ENCODE measurements around the gene FRMPD4. TPM values are rescaled to one million over a fixed set of nuclear protein-coding genes. Genes with fewer than 3 reads are reported as not detected.

Gene FRMPD4
- total RNA-seq, 1 experiment from 2014 or later, result 0.24 TPM

DNA sequence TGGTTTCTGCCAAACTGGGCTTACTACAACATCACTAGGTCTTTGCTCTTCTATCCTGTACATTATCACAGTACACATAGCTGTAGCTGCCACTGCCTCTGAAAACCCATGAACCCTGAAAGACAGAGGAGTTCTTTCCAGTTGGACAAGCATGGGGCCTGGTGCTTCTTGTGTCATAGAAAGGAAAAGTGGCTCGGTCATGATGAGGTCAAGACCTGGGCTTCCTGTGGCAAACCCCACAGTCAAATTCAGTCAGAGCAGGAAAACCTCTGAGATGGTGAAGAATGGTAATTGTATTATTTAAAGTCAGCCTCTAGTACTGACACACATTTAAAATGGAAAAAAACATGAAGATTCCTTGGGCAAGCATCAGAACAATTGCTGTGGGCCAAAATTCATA is 519.6 kb downstream of the FRMPD4 start:
- H2AK5ac ChIP-seq (ENCODE audit: insufficient read length, low read length), result no peak overlapping the region
- H2AFZ ChIP-seq (ENCODE audit: low read length), result no peak overlapping the region
- no peak overlapping the region for H4K91ac ChIP-seq (ENCODE audit: insufficient read length, low read depth, low read length)
- TF ChIP-seq, protein P1, sequence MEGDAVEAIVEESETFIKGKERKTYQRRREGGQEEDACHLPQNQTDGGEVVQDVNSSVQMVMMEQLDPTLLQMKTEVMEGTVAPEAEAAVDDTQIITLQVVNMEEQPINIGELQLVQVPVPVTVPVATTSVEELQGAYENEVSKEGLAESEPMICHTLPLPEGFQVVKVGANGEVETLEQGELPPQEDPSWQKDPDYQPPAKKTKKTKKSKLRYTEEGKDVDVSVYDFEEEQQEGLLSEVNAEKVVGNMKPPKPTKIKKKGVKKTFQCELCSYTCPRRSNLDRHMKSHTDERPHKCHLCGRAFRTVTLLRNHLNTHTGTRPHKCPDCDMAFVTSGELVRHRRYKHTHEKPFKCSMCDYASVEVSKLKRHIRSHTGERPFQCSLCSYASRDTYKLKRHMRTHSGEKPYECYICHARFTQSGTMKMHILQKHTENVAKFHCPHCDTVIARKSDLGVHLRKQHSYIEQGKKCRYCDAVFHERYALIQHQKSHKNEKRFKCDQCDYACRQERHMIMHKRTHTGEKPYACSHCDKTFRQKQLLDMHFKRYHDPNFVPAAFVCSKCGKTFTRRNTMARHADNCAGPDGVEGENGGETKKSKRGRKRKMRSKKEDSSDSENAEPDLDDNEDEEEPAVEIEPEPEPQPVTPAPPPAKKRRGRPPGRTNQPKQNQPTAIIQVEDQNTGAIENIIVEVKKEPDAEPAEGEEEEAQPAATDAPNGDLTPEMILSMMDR (conservative IDR thresholded peaks at IDR 0.05), result no peak
- H2BK120ac ChIP-seq (ENCODE audit: low read depth, low read length, poor library complexity, severe bottlenecking), result no peak overlapping the region
- no peak overlapping the region for H2BK15ac ChIP-seq (ENCODE audit: low read depth, low read length)
- Mint-ChIP-seq H3K9me3 (peaks cover 56 to 59% of the 10 kb centered on the region in 2 experiments), H3K36me3 (ENCODE audit: insufficient read depth in 1 of 3, low read depth in 3 of 3) (no peaks in the 10 kb centered on the region), H3K4me3 (no peak overlapping the region), H3K4me1 (no peaks in the 10 kb centered on the region), H3K27ac (no peak overlapping the region), H3K27me3 (ENCODE audit: low read depth) (no peaks in the 10 kb centered on the region)
- no peak overlapping the region for H3K14ac ChIP-seq (ENCODE audit: insufficient read depth, low read length)
- H3K79me1 ChIP-seq (ENCODE audit: insufficient read depth, low read depth, low read length, poor library complexity, severe bottlenecking), result no peaks in the 10 kb centered on the region
- no peak for DNase-seq
- H3K9me3 ChIP-seq (ENCODE audit: control insufficient read depth, low read depth, low read length), result no peaks in the 10 kb centered on the region
- H2BK20ac ChIP-seq (ENCODE audit: low read depth, low read length, poor library complexity, severe bottlenecking), result no peak overlapping the region
- H3K4me2 ChIP-seq (ENCODE audit: insufficient read depth, insufficient read length, low read length), result no peak overlapping the region
- H3K9ac ChIP-seq (ENCODE audit: extremely low read depth, insufficient read length, low read length), result no peak overlapping the region
- no peak overlapping the region for H3K18ac ChIP-seq (ENCODE audit: insufficient read length, low read depth, low read length)
- no peaks in the 10 kb centered on the region for H3K27me3 ChIP-seq (ENCODE audit: insufficient read depth, low read length)
- no peak overlapping the region for H2BK5ac ChIP-seq (ENCODE audit: insufficient read length, low read length)
- H3K4ac ChIP-seq (ENCODE audit: low read depth, low read length), result no peak overlapping the region
- H3K4me1 ChIP-seq (ENCODE audit: insufficient read depth, low read length), result no peaks in the 10 kb centered on the region
- no peak overlapping the region for H3K23ac ChIP-seq (ENCODE audit: insufficient read length, low read depth, low read length)
- H4K20me1 ChIP-seq (ENCODE audit: control insufficient read depth, insufficient read depth, insufficient read length), result no peaks in the 10 kb centered on the region
- H3K56ac ChIP-seq (ENCODE audit: insufficient read length, low read depth, low read length), result no peak overlapping the region
- H2BK12ac ChIP-seq (ENCODE audit: insufficient read length, low read depth, low read length), result no peak overlapping the region
- no CpG with 5 or more reads among the region's 1 CpG for WGBS (ENCODE audit: extremely low coverage, insufficient read length, low lambda C conversion rate)
- H4K5ac ChIP-seq (ENCODE audit: insufficient read length, low read depth, low read length), result no peak overlapping the region
- H3K27ac ChIP-seq (ENCODE audit: insufficient read length, low read depth, low read length), result no peak overlapping the region
- H3K23me2 ChIP-seq (ENCODE audit: insufficient read length, low read depth, low read length, poor library complexity, severe bottlenecking), result no peaks in the 10 kb centered on the region
- H3T11ph ChIP-seq (ENCODE audit: low read length), result no peak overlapping the region
- H3K79me2 ChIP-seq (ENCODE audit: insufficient read depth, low read length), result no peaks in the 10 kb centered on the region
- H4K8ac ChIP-seq (replicated peaks; ENCODE audit: insufficient read length, low read depth, low read length), result no peak overlapping the region

Data from H9 (cell line).